HG02623 (cell line): Measurements from ENCODE around the gene SLC29A1.
"Not testable (repeated sequence)": the region's sequence is repeated elsewhere in the genome, so short reads cannot be mapped to it uniquely, and the experiment has no call there.

Source experiments
- ATAC-seq: cut with Tn5 transposase; IDR thresholded peaks from one replicate; pipeline ENCODE4 v1.9.1; 2021; ENCODE audit warnings: moderate library complexity; ENCODE audit not compliant: unreplicated experiment

The SLC29A1 gene

DNA sequence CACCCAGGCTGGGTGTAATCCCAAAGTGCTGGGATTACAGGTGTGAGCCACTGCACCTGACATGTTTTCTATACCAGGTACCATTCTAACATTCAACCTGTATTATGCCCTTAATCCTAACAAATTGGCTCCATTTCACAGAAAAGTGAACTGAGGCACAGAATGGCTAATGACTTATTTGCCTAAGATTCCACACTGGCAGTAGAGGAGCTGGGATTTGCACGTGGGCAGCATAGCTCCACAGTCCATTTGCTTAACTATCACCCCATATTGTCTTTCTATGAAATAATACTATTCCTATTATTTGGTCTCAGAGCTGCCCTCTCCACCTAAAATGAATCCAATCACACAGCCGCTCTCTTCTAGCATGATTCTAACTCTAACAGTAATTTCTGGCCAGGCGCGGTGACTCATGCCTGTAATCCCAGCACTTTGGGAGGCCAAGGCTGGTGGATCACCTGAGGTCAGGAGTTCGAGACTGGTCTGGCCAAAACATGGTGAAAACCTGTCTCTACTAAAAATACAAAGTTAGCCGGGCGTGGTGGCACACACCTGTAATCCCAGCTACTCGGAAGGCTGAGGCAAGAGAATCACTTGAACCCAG, 30.0 kb upstream of the SLC29A1 start:
- no peak for ATAC-seq

- no peak for ATAC-seq
Observed at GRCh38 chr6:44194326-44194725, 29.1 kb upstream of the SLC29A1 start.

DNA sequence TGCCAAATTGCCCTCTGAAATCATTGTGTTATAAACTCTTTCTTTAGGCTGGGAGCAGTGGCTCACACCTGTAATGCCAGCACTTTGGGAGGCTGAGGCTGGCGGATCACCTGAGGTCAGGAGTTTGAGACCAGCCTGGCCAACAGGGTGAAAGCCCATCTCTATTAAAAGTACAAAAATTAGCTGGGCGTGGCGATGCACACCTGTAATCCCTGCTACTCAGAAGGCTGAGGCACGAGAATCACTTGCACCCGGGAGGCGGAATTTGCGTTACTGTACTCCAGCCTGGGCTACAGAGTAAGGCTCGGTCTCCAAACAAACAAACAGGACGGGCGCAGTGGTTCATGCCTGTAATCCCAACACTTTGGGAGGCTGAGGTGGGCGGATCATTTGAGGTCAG, 27.0 kb upstream of the SLC29A1 start:
- ATAC-seq, result not testable (repeated sequence)

GRCh38 chr6:44198684-44199083, 24.7 kb upstream of the SLC29A1 start:
- ATAC-seq, result no peak

DNA sequence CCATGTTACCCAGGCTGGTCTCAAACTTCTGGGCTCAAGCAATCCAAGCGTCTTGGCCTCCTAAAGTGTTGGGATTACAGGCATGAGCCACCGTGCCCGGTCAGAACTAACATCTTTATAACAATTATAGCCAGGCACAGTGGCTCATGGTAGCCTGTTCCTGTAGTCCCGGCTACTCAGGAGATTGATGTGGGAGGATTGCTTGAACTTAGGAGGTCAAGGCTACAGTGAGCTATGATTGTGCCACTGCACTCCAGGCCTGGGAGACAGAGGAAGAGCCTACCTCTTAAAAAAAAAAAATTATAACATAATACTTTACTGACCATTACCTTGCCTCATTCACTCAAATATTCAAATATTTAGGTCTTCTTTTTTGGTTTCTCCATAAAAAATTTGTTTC, 23.5 kb upstream of the SLC29A1 start:
- ATAC-seq, result no peak

- no peak for ATAC-seq
Observed at GRCh38 chr6:44201200-44201599, 22.2 kb upstream of the SLC29A1 start.

- no peak for ATAC-seq
Observed at GRCh38 chr6:44201638-44202303, 21.6 kb upstream of the SLC29A1 start.

- no peak for ATAC-seq
Observed at GRCh38 chr6:44202332-44202971, 20.9 kb upstream of the SLC29A1 start.

- no peak for ATAC-seq
Observed at GRCh38 chr6:44202972-44203750, 20.2 kb upstream of the SLC29A1 start.

- ATAC-seq, result no peak
Observed at GRCh38 chr6:44203955-44204354, 19.4 kb upstream of the SLC29A1 start.

- no peak for ATAC-seq
Observed at GRCh38 chr6:44207966-44208365, 15.4 kb upstream of the SLC29A1 start.

GRCh38 chr6:44211284-44211683, 12.1 kb upstream of the SLC29A1 start:
- ATAC-seq, result no peak

GRCh38 chr6:44214307-44214706, 9.1 kb upstream of the SLC29A1 start:
- ATAC-seq, result no peak

GRCh38 chr6:44216677-44217331, 6.6 kb upstream of the SLC29A1 start, which contains the start of gene MYMX:
TSS of gene MYMX (plus strand) at chr6:44216926. CDS start at chr6:44217472, 546 bp downstream.
- no peak for ATAC-seq

GRCh38 chr6:44217332-44218143, 5.9 kb upstream of the SLC29A1 start:
- no peak for ATAC-seq

GRCh38 chr6:44219053-44219814, 4.2 kb upstream of the SLC29A1 start:
- ATAC-seq, result peak; percentile 38

DNA sequence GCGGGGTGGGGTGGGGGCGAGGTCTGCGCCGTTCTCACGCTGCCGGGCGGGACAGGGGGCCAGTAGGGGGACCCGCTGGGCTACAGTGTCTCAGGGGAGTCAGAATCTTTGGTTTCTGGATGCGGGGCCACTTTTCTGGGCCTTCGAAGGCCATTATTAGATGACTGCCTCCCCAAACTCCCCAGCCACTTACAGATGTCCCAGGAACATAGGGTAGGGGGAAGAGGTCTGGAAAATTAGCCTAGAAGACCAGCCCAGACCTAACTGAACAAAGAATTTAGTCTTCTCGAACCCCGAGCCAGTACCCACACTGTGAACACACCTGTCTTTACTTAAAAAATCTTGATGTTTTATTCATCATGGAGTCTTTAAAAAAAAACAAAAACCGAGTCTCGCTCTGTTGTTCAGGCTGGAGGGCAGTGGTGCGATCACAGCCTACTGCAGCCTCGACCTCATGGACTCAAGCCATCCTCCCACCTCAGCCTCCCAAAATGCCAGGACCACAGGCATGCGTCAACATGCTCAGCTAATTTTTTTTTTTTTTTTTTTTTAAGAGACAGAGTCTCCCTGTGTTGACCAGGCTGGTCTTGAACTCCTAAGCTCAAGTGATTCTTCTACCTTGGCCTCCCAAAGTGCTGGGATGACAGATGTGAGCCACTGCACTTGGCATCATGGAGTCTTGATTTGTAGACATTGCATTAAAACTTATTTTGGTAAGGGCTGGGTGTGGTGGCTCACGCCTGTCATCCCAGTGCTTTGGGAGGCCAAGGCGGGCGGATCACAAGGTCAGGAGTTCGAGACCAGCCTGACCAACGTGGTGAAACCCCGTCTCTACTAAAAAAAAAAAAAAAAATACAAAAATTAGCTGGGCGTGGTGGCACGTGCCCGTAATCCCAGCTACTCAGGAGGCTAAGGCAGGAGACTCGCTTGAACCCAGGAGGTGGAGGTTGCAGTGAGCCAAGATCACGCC, 3.3 kb upstream of the SLC29A1 start:
- no peak for ATAC-seq

- no peak for ATAC-seq
Observed at GRCh38 chr6:44220913-44221290, 2.5 kb upstream of the SLC29A1 start.
